IPS-18c (cell line): ENCODE measurements around the gene TFAP2D.

Source experiments
- H3K4me3 ChIP-seq: 2 replicates; pipeline ENCODE4 v1.7.0; 2013; ENCODE audit warnings: low read depth, mild to moderate bottlenecking, low read length, moderate library complexity; ENCODE audit not compliant: insufficient read depth
- H3K9me3 ChIP-seq: one replicate; pipeline ENCODE4 v1.6.1; 2013; ENCODE audit warnings: mild to moderate bottlenecking, low read length, moderate library complexity; ENCODE audit not compliant: control insufficient read depth, insufficient read depth

Gene TFAP2D

GRCh38 chr6:50714487-50715379, 1.4 kb downstream of the TFAP2D start:
- Histone ChIP-seq H3K9me3 (no peaks in the 10 kb centered on the region), H3K4me3 (peak overlapping the region; percentile 51)

GRCh38 chr6:50716899-50717509, 3.7 kb downstream of the TFAP2D start:
- Histone ChIP-seq H3K9me3 (no peaks in the 10 kb centered on the region), H3K4me3 (no peak overlapping the region)

GRCh38 chr6:50717734-50718457, 4.6 kb downstream of the TFAP2D start:
- no peak overlapping the region for H3K4me3 ChIP-seq
- no peaks in the 10 kb centered on the region for H3K9me3 ChIP-seq

- H3K9me3 ChIP-seq: no peaks in the 10 kb centered on the region
- no peak overlapping the region for H3K4me3 ChIP-seq
Observed at GRCh38 chr6:50718566-50718965, 5.2 kb downstream of the TFAP2D start.

- Histone ChIP-seq H3K4me3 (no peak overlapping the region), H3K9me3 (no peaks in the 10 kb centered on the region)
Observed at GRCh38 chr6:50720623-50721022, 7.3 kb downstream of the TFAP2D start.

GRCh38 chr6:50721978-50722377, 8.7 kb downstream of the TFAP2D start:
- H3K4me3 ChIP-seq: no peak overlapping the region
- no peaks in the 10 kb centered on the region for H3K9me3 ChIP-seq

- Histone ChIP-seq H3K4me3 (no peak overlapping the region), H3K9me3 (no peaks in the 10 kb centered on the region)
Observed at GRCh38 chr6:50722829-50723554, 9.7 kb downstream of the TFAP2D start.

GRCh38 chr6:50724381-50725124, 11.2 kb downstream of the TFAP2D start:
- no peaks in the 10 kb centered on the region for H3K9me3 ChIP-seq
- peak overlapping the region; percentile 20; the same call in 1 of the 2 replicates for H3K4me3 ChIP-seq

GRCh38 chr6:50734488-50734887, 21.2 kb downstream of the TFAP2D start:
- Histone ChIP-seq H3K9me3 (no peaks in the 10 kb centered on the region), H3K4me3 (no peak overlapping the region)

GRCh38 chr6:50742161-50742560, 28.8 kb downstream of the TFAP2D start:
- no peaks in the 10 kb centered on the region for H3K9me3 ChIP-seq
- H3K4me3 ChIP-seq: no peak overlapping the region

GRCh38 chr6:50744976-50745375, 31.6 kb downstream of the TFAP2D start:
- no peak overlapping the region for H3K4me3 ChIP-seq
- H3K9me3 ChIP-seq: no peaks in the 10 kb centered on the region

GRCh38 chr6:50762798-50763197, 49.5 kb downstream of the TFAP2D start:
- no peak overlapping the region for H3K4me3 ChIP-seq
- no peaks in the 10 kb centered on the region for H3K9me3 ChIP-seq

GRCh38 chr6:50778696-50779095, 65.4 kb downstream of the TFAP2D start:
- Histone ChIP-seq H3K4me3 (no peak overlapping the region), H3K9me3 (no peaks in the 10 kb centered on the region)

GRCh38 chr6:50780382-50780781, 67.1 kb downstream of the TFAP2D start:
- H3K9me3 ChIP-seq: no peaks in the 10 kb centered on the region
- H3K4me3 ChIP-seq: no peak overlapping the region

GRCh38 chr6:50785921-50786320, 72.6 kb downstream of the TFAP2D start:
- Histone ChIP-seq H3K4me3 (no peak overlapping the region), H3K9me3 (no peaks in the 10 kb centered on the region)

- Histone ChIP-seq H3K9me3 (no peaks in the 10 kb centered on the region), H3K4me3 (no peak overlapping the region)
Observed at GRCh38 chr6:50791900-50792508, 78.7 kb downstream of the TFAP2D start.
